Gastroesophageal sphincter (tissue), 3 donors: ENCODE measurements around the gene SDCBP2.

ENCODE experiments used
- EP300 ChIP-seq: sonication (generic); formaldehyde crosslinking; IDR thresholded peaks from one replicate; pipeline ENCODE4 v1.6.1; 2017; ENCODE audit warnings: antibody characterized with exemption, mild to moderate bottlenecking
- POLR2A ChIP-seq, 2 donors: fragments of 450-650 bp; IDR thresholded peaks; one replicate each; pipeline ENCODE4 v1.6.1; 2017; ENCODE audit warnings: antibody characterized with exemption in 2 of 2, mild to moderate bottlenecking in 2 of 2, moderate library complexity in 1 of 2
- POLR2AphosphoS5 ChIP-seq: sonication (generic); formaldehyde crosslinking; IDR thresholded peaks from one replicate; pipeline ENCODE4 v1.6.1; 2017; ENCODE audit warnings: antibody characterized with exemption
- TF ChIP-seq, protein P1 (sequence below), 4 experiments: fragments of 200-600 bp in 2 of 4; fragments of 450-650 bp in 2 of 4; sonication (generic) in 1 of 4; IDR thresholded peaks; one replicate each; pipeline ENCODE4 v1.5.1; 2017 to 2019; ENCODE audit warnings: antibody characterized with exemption in 4 of 4, mild to moderate bottlenecking in 2 of 4, moderate library complexity in 2 of 4

DNA sequence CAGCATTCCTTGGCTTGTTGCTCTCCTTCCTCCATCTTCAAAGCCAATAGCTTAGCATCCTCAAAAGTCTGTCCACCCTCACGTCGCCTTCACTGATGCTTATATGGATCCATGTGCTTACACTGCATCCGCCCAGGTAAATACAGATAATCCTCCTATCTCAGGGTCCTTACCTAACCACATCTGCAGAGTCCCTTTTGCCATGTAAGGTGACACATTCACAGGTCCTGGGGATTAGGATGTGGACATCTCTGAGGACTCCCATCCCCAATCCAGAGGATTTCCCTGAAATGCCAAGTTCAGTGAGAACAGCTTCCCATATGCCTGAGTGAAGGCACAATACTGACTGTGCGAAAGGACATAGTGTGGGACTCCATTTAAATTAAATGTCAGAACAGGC lies 38.5 kb upstream of the SDCBP2 start:
- TF ChIP-seq, protein P1, sequence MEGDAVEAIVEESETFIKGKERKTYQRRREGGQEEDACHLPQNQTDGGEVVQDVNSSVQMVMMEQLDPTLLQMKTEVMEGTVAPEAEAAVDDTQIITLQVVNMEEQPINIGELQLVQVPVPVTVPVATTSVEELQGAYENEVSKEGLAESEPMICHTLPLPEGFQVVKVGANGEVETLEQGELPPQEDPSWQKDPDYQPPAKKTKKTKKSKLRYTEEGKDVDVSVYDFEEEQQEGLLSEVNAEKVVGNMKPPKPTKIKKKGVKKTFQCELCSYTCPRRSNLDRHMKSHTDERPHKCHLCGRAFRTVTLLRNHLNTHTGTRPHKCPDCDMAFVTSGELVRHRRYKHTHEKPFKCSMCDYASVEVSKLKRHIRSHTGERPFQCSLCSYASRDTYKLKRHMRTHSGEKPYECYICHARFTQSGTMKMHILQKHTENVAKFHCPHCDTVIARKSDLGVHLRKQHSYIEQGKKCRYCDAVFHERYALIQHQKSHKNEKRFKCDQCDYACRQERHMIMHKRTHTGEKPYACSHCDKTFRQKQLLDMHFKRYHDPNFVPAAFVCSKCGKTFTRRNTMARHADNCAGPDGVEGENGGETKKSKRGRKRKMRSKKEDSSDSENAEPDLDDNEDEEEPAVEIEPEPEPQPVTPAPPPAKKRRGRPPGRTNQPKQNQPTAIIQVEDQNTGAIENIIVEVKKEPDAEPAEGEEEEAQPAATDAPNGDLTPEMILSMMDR (IDR thresholded peaks at IDR 0.05), result no peak
- TF ChIP-seq POLR2A (IDR thresholded peaks at IDR 0.05) (no peak), EP300 (no peak), POLR2AphosphoS5 (no peak)
